Nephron progenitor cell (in vitro differentiated cells): ENCODE measurements around the gene KLK12.

Experiments
- DNase-seq: peaks from one replicate; pipeline ENCODE4 v3.0.0; 2021
- H3K27ac Mint-ChIP-seq: 2 replicates; pipeline ENCODE4 v1.8.0; 2021; ENCODE audit warnings: mild to moderate bottlenecking, moderate library complexity, mixed read lengths
- H3K27me3 Mint-ChIP-seq: 2 replicates; pipeline ENCODE4 v1.8.0; 2021; ENCODE audit warnings: mild to moderate bottlenecking, low read depth, mixed read lengths; ENCODE audit not compliant: poor library complexity
- H3K36me3 Mint-ChIP-seq: 2 replicates; pipeline ENCODE4 v1.8.0; 2021; ENCODE audit warnings: low read depth, mixed read lengths
- H3K4me1 Mint-ChIP-seq: 2 replicates; pipeline ENCODE4 v1.8.0; 2021; ENCODE audit warnings: mixed read lengths
- H3K4me3 Mint-ChIP-seq: 2 replicates; pipeline ENCODE4 v1.8.0; 2021; ENCODE audit warnings: mild to moderate bottlenecking, moderate library complexity, mixed read lengths
- H3K9me3 Mint-ChIP-seq: 2 replicates; pipeline ENCODE4 v1.8.0; 2021; ENCODE audit warnings: mild to moderate bottlenecking, moderate library complexity, mixed read lengths
- TF ChIP-seq, protein P1 (sequence below): fragments of 200-600 bp; sonication (generic); IDR thresholded peaks from 2 replicates; pipeline ENCODE4 v1.5.0; 2021; ENCODE audit warnings: antibody characterized with exemption

KLK12 gene

DNA sequence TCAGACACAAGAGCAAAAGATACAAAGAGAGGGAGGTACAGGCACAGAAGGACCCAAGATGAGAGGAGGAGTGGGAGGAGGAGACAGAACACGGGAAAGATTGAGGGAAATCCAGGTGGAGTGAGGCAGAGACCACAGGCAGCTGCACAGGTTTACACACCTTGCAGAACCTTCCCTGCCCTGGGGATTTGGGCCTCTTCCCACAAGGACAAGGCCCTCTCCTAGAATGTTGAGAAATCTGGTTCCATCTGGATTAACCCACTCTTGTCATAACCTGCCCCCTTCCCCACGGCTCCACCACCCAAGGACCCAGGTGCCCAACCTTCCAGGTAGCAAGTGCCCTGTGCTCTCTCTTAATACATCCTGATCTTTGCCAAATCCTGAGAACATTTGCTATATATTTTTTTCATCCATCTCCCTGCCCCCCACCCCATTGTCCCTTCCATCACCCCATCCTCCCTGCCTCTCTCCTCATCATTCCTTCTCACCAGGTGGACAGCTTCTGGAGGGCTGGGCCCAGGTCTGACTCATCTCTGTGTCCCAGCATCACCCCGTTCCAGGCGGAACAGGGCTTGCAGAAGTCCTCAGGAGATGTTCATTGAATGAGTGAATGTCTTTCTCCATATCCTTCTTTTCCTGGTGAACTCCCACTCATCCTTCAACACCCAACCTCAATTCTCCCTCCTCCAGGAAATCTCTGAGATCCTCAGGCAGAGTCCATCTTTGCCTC is 24.6 kb downstream of the KLK12 start:
- H3K4me3 Mint-ChIP-seq, result no peak overlapping the region
- H3K36me3 Mint-ChIP-seq, result no peaks in the 10 kb centered on the region
- TF ChIP-seq, protein P1, sequence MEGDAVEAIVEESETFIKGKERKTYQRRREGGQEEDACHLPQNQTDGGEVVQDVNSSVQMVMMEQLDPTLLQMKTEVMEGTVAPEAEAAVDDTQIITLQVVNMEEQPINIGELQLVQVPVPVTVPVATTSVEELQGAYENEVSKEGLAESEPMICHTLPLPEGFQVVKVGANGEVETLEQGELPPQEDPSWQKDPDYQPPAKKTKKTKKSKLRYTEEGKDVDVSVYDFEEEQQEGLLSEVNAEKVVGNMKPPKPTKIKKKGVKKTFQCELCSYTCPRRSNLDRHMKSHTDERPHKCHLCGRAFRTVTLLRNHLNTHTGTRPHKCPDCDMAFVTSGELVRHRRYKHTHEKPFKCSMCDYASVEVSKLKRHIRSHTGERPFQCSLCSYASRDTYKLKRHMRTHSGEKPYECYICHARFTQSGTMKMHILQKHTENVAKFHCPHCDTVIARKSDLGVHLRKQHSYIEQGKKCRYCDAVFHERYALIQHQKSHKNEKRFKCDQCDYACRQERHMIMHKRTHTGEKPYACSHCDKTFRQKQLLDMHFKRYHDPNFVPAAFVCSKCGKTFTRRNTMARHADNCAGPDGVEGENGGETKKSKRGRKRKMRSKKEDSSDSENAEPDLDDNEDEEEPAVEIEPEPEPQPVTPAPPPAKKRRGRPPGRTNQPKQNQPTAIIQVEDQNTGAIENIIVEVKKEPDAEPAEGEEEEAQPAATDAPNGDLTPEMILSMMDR, result no peak
- peaks cover 6% of the 10 kb centered on the region for H3K4me1 Mint-ChIP-seq
- H3K27me3 Mint-ChIP-seq, result peaks cover 77% of the 10 kb centered on the region
- DNase-seq, result no peak
- H3K27ac Mint-ChIP-seq, result no peak overlapping the region
- no peaks in the 10 kb centered on the region for H3K9me3 Mint-ChIP-seq

DNA sequence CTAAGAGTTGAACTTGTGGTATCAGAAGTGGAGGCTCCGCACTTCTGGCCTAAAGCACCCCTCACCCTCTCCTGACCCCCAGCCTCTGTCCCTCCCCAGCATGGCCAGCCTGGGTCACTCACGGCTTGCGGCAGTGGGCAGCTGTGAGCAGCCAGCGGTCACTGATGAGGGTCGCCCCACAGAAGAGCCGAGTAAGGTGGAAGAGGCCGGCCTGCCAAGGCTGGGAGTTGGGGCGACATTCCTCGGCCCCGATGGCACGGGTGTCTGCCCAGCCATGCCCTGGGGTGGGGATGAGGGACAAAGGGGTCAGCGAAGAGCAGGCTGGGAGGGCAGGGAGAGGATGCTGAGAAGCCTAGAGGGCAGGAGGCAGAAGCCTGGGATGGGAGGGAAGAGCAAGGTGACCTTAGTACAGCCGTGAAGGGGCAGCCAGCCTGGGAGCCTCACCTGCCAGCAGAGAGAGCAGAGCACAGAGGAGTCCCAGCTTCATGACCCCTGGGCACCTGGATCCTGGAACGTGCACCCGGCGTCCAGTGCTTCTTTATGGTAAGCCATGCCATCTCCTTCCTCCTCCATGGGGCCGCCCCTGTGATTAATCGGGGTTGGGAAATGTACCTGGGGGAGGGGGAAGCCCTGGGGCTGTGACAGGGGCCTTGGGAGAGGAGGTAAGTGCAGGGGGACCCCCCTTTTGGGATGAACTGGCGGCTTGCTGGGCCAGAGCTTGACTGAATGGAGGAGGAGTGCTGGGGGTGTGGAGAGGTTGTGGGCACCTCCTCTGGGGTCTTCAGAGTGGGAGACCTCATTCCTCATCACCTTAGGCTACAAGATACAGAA is 25.5 kb downstream of the KLK12 start:
- no peak for DNase-seq
- TF ChIP-seq, protein P1, result no peak
- no peaks in the 10 kb centered on the region for H3K36me3 Mint-ChIP-seq
- H3K9me3 Mint-ChIP-seq, result no peaks in the 10 kb centered on the region
- H3K4me3 Mint-ChIP-seq, result no peak overlapping the region
- no peak overlapping the region for H3K27ac Mint-ChIP-seq
- H3K4me1 Mint-ChIP-seq, result peaks cover 11% of the 10 kb centered on the region
- H3K27me3 Mint-ChIP-seq, result peaks cover 77% of the 10 kb centered on the region

DNA sequence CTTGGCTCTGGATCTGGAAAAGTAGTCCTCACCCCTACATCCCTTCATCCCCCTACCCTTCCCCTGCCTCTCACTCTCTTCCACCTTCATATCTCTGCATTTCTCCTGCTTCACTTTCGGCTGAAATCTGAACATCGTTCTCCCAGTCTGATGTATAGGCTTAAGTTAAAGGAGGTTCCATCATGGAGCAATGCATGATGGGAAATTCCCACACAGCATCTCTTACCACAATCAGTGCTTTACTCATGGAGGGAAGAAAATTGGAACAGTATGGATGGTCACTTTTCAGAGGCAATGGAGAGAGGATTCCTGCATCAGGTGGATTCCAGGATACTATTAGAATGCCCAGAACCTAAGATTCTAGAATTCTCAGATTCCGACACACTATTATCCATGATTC is 27.3 kb downstream of the KLK12 start:
- H3K4me1 Mint-ChIP-seq, result peaks cover 25% of the 10 kb centered on the region
- H3K36me3 Mint-ChIP-seq, result no peaks in the 10 kb centered on the region
- H3K4me3 Mint-ChIP-seq, result no peak overlapping the region
- H3K9me3 Mint-ChIP-seq, result no peaks in the 10 kb centered on the region
- peaks cover 75% of the 10 kb centered on the region for H3K27me3 Mint-ChIP-seq
- TF ChIP-seq, protein P1, result no peak
- no peak overlapping the region for H3K27ac Mint-ChIP-seq
- DNase-seq, result no peak

DNA sequence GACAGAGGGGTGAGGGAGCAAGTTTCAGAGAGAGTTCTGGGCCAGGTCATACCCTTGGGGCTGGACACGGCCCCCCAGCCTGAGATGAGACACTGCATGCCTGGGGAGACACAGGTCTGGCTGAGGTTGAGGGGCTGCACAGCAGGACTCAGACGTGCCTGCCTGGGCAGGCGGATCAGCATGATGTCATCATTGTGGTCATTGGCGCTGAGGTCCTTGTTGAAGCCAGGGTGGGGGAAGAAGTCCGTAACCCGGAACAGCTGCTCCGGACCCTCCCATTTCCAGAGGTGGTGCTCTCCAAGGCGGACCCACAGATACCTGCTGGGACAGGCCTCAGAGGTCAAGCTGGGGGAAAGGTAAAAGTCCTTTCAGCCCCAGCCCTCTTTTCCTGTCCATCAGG is 28.4 kb downstream of the KLK12 start:
- H3K27ac Mint-ChIP-seq, result no peak overlapping the region
- DNase-seq, result no peak
- H3K4me3 Mint-ChIP-seq, result no peak overlapping the region
- TF ChIP-seq, protein P1, result no peak
- no peaks in the 10 kb centered on the region for H3K9me3 Mint-ChIP-seq
- peaks cover 73% of the 10 kb centered on the region for H3K27me3 Mint-ChIP-seq
- peaks cover 35% of the 10 kb centered on the region for H3K4me1 Mint-ChIP-seq
- H3K36me3 Mint-ChIP-seq, result no peaks in the 10 kb centered on the region

DNA sequence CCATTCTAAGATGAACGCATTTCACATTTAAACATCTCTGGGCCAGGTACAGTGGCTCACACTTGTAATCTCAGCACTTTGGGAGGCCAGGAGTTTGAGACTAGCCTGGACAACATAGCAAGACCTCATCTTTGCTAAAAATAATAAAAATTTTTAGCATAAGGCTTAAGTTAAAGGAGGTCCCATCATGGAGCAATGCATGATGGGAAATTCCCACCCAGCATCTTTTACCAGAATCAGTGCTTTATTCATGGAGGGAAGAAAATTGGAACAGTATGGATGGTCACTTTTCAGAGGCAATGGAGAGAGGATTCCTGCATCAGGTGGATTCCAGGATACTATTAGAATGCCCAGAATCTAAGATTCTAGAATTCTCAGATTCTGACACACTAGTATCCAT is 29.6 kb downstream of the KLK12 start:
- Mint-ChIP-seq H3K4me3 (no peak overlapping the region), H3K27me3 (peaks cover 69% of the 10 kb centered on the region), H3K27ac (no peak overlapping the region), H3K36me3 (no peaks in the 10 kb centered on the region), H3K9me3 (no peaks in the 10 kb centered on the region), H3K4me1 (peaks cover 47% of the 10 kb centered on the region)
- DNase-seq, result no peak
- TF ChIP-seq, protein P1, result no peak
